Renal cortical epithelial cell (primary cell): ENCODE measurements around the gene SLC24A3. TPM values are rescaled to one million over a fixed set of nuclear protein-coding genes. Genes with fewer than 3 reads are reported as not detected.
"Not testable (repeated sequence)": the region's sequence is repeated elsewhere in the genome, so short reads cannot be mapped to it uniquely, and the experiment has no call there.

Experiments used
- DNase-seq: peaks from one replicate; pipeline ENCODE4 v3.0.0-alpha.2; 2011; ENCODE audit warnings: low read depth
- total RNA-seq: library from RNA; depleted of rRNA; stranded (reverse); fragments of >200 nt; gene quantifications from 2 replicates; pipeline ENCODE4 v1.2.3, GENCODE V29; 2014

SLC24A3 gene
- total RNA-seq, 1 donor from 2014 or later = 0.10 TPM

DNA sequence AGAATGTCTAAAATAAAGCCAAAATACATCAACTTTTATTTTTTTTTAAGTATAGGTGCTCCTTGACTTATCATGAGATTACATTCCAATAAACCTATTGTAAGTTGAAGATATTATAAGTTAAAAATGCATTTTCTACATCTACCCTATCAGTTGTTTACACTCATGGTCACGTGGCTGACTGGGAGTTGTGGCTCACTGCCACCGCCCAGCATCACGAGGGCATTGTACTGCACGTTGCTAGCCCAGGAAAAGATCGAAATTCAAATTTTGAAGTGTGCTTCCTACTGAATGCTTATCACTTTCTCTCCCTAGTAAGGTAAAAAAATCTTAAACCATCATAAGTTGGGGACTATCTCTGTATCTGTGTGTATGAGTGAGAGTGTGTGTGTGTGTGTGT lies 419.0 kb downstream of the SLC24A3 start:
- no peak for DNase-seq

DNA sequence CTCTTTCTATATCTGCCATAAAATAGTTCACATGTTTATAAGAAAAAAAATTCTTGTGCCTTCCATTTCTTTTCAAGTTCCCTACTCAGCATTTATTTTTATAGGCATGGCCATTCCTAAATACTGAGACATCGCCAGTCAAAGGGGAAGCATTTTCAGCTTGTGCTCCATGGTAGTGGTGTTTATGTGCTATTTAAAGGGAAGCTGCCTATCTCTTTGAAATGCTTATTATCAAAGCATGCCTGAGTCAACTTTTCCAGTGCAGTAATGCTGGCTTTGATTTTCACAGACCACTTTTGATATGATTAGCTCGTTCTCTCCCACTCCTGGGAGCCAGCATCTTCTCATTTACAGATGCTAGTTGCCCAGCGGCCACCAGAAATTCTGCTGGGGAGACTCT lies 421.5 kb downstream of the SLC24A3 start:
- no peak for DNase-seq

DNA sequence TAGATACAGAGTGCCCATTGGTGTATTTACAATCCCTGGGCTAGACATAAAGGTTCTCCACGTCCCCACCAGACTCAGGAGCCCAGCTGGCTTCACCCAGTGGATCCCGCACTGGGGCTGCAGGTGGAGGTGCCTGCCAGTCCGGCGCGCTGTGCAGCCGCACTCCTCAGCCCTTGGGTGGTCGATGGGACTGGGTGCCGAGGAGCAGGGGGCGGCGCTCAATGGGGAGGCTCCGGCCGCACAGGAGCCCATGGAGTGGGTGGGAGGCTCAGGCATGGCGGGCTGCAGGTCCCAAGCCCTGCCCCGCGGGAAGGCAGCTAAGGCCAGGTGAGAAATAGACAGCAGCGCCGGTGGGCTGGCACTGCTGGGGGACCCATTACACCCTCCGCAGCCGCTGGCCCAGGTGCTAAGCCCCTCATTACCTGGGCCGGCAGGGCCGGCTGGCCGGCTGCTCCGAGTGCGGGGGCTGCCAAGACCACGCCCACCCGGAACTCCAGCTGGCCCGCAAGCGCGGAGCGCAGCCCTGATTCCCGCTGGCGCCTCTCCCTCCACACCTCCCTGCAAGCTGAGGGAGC lies 427.1 kb downstream of the SLC24A3 start:
- not testable (repeated sequence) for DNase-seq

DNA sequence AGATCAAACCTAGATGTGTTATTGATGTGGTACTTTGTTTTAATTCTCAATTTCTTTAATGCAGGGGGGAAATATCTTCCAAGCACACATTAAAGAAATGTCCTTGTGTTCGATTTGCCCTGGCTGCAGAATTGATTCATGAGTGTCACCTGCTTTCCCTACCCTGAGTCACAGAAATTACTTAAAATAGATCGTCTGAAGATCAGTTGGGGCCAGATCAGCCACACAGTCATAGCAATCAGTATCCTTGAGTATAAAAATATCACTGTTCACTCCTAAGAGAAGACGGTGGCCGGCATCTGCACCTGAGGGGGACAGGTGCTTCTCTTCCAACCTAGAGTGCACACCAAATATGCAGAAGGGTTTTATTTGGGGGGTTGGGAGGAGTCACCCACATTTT lies 430.4 kb downstream of the SLC24A3 start:
- no peak for DNase-seq

DNA sequence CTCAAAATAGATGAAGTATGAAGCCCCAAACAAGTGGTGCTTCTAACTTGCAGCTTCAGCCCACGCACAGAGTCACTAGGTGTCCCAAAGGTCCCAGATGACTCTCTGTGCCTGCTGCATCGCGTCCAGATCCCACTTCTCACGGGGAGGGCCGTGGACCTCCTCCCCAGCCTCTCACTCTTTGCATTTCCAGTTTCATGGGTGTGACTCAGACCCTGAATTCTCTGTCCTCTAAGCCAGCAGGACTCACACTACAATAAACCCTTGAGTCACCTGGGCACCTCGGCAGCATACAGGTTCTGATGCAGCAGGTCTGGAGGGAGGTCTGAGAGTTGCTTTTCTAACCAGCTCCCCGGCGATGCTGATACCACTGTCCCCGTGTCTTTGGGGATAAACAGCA lies 431.6 kb downstream of the SLC24A3 start:
- no peak for DNase-seq

DNA sequence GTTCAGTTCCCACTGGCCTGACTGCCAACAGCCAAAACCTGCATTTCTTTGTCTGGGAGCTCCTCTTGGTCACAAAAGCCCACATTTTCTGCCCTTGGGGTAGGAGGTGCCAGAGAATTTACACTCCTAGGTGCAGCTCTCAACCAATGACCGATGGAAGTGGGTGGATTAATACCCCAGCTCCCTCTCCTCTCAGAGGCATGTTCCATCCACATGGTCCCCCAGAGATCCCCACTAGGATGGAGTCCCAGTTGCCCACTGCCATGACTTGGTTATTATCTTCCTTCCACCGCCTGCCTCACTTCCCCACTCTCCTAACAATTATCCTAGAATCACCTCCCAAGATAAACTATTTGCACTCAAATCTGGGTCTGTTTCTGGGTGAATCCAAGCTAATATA lies 434.5 kb downstream of the SLC24A3 start:
- no peak for DNase-seq

DNA sequence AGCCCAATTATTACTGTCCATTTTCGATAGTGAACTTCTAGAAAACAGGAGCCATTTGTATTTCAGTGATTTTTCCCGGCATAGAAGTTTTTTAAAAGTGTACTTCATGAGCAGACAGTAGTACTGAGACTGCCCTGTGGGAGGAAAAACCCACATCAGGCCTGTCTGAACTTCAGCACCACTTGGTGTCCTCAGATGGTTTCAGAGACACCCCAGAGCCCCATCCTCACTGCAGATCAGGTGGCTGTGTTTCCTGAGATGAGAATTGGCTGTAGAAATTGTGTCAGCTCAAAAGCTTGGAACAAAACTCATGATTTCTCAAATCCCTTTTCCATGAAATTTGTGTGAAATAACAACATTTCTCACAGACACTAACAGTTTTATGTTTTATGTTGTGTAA lies 435.6 kb downstream of the SLC24A3 start:
- no peak for DNase-seq

DNA sequence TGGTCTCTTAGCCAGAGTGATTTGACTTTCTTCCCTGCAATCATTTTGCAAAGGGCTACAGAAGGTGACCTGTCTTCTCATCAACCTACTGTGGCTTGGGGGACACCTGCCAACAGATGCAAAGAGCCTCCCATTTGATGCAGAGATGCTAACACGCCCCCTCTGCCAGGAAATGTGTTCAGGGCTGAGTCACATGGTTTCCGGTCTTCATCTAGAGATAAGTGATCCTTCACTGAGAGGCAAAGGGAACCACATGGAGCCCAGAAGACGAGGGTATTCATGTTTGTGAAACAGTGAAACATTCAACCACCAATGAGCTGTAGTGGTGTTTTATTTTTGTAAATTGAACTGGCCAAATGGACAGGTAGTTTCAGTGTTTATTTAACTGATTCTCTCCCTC lies 436.6 kb downstream of the SLC24A3 start:
- DNase-seq = no peak

DNA sequence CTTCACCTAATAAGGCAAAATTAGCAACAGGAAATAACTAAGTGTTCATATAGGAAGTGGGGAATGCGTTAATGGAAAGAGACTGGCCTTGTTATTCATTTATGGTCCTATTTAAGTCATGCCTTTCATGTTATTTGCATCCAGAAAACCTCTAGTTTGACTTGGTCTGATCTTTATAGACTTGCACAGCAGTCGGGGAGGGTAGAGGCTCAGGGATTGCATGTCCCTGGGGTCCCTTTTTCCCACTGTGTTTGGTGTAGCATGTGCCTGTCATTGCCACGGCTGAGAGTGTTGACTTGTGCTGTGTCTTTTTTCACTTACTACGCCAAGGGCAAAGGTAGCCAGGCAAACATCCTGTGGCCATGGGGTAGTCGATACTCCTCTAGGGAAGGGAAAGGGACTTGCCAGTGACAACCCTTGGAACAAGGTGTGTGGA lies 440.2 kb downstream of the SLC24A3 start:
- DNase-seq = no peak

DNA sequence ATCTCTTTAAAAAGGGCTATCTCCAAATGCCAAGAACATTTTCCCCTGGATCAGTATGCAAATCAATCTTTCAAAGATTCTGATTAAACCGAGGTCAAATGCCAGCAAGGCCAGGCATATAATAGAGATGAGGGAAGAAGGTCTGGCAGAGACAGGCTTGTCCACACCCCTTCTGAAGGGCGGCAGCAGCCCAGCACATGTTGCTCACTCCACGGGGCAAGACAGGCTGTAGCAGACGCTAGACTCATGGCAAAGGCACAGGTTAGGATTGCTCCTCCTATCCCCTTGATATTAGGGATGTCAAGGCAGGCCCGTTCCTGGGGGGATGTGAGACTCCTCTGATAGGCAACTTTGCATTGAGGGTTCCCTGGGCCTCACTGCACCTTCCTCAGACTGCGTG lies 440.9 kb downstream of the SLC24A3 start:
- no peak for DNase-seq

DNA sequence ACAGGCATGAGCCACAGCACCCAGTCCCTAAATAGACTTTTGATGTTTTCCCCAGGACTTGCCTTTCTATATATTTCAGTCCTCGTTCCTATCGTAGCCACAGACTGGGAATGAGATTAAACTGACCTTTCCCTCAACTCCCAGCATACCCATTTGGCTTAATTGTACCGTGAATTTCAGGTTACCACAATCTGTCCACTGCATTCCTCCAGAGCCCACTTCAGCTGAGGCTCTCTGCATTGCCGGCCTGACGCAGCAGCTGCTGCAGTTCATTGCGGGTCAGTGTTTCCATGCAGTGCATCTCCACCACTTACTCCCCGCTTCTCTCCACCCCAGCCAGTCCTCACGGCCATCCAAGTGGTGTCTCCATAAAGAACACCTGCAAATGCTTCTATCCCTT lies 442.5 kb downstream of the SLC24A3 start:
- DNase-seq = no peak

DNA sequence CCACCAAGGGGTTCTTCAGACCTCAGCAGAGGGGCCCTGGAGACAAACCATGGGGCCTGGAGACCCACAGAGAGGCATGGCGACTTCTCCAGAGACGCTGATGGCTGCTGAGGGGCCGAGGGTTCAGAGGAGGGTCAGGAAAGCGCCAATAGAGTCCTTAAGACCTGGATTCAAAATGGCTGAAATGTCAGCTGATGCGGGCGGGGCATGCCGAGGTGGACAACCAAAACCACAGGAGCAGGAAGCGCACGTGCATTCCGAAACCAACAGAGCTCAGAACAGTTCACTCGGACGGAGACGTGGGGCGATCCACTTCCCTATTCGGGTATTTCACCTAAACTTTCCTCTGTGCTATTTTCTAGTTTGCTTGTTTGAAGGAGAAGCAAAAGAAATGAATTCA lies 445.7 kb downstream of the SLC24A3 start:
- no peak for DNase-seq

DNA sequence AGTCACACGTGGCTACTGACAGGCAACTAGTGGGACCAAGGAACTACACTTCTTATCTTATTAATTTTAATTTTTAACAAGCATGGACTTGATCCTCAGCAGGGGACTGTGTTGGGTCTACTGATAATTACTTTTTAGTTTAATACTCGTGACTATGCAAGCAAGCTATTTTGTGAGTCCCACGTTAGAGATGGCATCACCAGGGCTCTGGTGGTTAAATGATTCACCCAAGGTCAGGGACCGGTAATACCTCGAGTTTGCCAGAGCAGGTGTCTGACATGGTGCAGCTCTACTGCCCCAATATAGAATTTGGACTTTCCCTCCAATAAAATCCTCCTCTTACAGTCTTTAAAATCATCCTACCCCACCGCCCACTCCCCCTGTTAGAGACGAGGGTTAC lies 447.0 kb downstream of the SLC24A3 start:
- peak; percentile 36 for DNase-seq

DNA sequence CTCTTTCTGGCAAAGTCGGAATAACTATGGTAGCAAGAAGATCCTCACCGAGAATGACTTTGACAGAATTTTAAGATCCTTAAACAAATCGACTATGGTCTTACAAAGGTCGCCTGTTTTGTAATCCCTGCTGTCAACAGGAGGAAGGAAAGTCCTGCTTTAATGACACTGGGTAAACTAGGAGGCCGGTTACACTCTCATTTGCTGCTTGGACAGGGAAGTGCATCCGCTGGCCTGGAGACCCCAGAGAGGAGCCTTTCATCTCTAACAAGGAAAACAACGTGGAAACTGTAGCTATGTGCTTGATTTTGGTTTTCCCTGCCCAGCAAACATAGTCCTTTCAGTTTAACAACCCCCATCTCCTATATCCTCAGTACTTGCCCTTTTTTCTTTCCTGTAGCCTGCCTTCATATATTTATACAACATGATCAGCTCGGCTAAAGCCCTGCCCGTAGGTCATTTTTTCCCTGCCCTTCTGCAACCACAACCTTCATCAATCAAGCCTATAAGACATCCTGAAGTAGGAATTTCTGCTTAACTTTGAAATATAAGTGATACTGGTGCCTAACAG lies 448.5 kb downstream of the SLC24A3 start:
- DNase-seq = no peak

DNA sequence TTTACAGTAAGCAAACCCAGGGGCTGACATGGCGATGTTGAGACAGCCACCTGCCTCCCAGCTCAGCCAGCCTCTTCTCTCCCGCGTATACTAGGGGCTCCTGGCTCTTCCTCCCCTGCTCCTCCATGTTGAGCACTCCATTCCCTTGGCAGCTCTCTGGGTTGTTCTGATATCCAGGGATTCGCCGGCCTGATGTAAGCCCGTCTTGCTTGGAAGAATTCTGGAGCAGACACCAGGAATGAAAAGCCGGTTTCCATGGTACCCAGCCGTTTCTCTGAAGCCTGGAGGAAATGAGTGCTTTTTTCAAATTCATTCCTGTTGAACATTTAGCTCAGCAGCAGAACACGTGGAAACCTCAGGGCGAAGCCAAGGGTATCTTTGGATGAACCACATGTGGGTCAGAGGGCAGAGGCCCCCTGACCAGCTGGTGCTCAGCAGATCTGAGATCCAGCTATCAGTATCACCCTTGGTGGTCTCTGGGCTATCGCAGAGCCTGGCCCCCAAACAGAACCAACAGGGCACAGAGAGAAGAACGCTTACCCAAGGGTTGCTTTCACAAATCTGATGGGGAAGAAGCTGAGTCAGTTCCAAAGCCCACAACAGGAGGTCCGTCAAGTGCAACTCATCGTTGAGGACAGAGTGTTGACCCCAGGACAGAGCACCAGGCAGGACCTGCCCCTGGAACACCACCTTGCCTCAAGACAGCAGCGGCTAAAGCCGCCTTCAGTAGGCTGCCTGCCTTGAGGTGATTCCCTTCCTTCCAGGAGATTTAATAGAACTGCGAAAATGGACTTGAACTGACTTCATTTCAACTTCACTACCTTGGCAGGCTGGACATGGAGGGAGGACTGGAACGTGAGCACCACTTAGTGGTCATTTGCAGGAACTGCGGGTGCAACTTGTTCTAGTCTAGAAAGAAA lies 449.5 kb downstream of the SLC24A3 start:
- DNase-seq = peak; percentile 71

DNA sequence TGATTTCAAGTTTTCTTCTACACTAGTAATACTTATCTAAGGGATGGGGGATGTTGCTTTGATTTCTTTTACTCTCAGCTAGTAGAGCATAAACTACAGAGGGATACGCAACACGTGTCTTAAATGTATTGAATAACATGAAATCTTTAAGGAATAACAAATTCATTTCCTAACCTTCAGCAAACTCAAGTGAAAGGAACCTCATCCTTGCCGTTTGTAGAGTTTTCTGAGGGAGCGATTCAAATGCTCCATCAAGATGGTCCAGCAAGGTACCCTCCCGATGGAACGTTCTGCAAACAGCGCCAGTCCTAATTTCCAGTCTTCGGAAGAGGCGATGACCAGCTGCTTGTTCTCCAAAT lies 450.2 kb downstream of the SLC24A3 start:
- DNase-seq = no peak

DNA sequence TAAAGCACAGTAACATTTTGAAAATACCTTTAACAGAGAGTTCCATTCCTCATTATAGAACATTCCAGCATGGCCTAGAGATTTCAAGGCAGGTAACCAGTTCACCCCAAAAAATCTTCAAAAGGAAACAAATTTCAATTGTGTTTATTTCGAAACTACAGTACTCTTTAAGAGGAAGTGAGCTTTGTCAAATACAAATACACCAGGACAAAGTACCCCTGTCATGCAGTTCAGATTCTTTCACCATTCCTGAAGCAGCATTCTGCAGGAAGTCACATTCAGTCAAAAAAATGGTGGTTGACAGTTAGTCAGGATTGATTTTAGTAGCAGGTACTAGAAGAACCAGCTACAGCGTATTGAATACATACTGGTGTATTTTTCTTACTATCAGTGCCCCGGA lies 456.0 kb downstream of the SLC24A3 start:
- DNase-seq = no peak

DNA sequence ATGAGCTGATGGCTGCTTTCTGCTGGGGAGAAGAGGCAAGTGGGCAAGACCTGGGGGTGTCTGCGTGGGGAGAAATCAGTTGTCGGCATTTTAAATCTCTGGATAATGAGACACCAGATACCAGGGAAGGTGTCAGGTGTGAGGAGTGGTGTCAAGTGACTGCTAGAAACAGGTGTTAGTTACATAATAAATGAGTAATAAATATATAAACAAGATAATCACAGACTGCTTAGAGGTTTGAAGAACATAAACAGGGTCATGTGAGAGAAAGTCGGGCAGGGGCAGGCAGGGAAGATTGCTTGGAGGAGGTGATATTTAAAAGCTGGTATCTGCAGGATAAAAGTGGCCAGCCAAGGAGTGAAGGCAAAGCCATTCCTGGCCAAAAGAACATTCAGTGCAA lies 458.4 kb downstream of the SLC24A3 start:
- no peak for DNase-seq

DNA sequence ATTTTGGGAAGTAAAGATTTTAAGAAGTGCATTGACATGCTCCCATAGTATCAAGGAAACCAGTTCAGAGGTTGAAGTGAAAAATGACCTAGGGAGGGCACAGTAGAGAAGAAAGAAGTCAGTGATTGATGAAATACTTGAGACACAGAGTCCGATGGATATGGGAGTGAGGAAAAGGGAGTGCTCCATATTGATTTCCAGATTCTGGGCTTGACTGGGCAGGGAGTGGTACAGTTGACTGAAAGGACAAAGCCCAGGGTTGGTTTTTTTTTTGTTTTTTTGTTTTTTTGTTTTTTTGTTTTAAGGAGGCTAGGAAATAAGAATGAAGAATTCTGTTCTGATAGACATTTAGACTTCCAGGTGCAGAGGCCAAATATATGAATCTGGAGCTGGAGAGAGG lies 458.9 kb downstream of the SLC24A3 start:
- DNase-seq = no peak

DNA sequence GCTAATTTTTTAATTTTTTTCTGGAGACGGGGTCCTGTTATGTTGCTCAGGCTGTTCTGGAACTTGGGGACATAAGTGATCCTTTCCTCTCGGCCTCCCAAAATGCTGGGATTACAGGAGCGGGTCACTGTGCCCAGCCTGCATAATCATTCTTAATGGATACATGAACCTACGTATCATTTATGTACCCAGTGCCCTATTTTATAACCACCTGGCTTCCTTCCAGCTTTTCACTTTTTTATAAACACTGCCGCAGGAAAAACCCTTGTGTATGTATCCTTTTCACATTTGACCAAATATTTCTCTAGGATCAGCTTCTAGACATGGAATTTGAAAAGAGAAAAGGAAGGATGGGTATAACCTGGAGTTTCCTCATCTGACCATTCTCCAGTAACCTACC lies 460.1 kb downstream of the SLC24A3 start:
- no peak for DNase-seq

DNA sequence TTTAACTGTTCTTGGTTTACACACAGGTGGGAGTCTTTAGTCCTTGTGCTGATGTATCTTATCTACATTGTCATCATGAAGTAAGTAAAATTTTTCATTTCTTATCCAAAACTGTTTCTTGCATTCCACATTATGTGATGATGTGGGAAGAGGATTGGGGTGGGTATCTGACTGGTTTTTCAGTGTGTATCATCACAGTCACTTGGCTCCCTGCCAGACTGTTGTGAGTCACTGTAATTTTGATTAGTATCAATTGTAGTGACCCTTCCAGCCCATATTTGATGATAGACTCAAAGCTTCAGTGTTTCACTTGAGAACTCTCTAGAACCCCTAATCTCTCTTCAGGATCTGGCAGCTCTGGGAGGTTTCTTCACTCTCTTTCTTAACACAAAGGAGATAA lies 461.1 kb downstream of the SLC24A3 start:
- DNase-seq = no peak

DNA sequence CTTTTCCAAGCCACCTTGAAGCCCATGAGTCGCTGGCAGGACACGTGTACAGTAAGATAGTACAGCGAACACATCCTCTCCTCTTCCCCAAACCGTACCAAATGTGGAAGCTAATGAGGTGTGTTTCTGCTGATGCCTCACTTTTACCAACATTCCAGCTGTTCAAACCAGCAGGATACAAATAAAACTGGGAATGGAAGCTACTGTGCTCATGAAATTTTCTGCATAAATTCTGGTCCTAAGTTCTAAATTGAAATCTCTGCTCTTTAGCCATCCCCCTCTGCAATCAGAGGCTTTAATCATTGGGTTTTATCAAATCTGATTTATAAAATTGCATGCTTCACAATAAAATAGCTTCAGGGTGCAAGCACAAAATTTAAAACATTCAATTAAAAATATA lies 463.8 kb downstream of the SLC24A3 start:
- no peak for DNase-seq

DNA sequence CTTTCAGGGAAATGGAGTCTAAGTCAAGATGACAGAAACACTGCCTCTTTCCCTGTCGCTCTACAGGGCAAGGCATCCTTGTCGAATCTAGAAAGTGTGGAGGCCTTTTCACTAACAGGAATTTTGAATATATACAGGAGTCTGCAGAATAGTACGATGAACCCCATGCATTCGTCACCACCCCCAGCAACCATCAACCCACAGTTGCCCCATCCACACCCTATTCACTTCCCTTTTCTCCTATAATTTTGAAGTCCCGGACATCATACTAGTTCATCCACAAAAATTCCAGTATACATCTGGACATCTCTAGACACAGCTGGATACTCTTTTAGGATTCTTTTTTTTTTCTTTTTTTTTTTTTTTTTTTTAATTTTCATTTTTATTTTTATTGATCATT lies 464.9 kb downstream of the SLC24A3 start:
- DNase-seq = no peak
